C1 segment of cervical spinal cord (tissue), 14 donors: ENCODE measurements around the gene UXS1.

Experiments
- DNase-seq, 14 donors: peaks; one replicate each; lab custom pipeline; 2025; lab: John Stamatoyannopoulos, UW

UXS1 gene

GRCh38 chr2:106189764-106190468 lies 4.2 kb downstream of the UXS1 start:
- no peak for DNase-seq

- peak in 6 of 14 donors; percentile 7 to 27 (median 15) for DNase-seq
These were observed 4.8 kb downstream of the UXS1 start for GRCh38 chr2:106189325-106189724.

- no peak for DNase-seq
These were observed 6.7 kb downstream of the UXS1 start for GRCh38 chr2:106187273-106187891.

GRCh38 chr2:106185475-106186184 lies 8.5 kb downstream of the UXS1 start:
- no peak for DNase-seq

GRCh38 chr2:106184857-106185256 lies 9.2 kb downstream of the UXS1 start:
- DNase-seq: no peak

GRCh38 chr2:106184394-106184793 lies 9.7 kb downstream of the UXS1 start:
- no peak for DNase-seq

GRCh38 chr2:106183101-106183696 lies 10.9 kb downstream of the UXS1 start:
- no peak for DNase-seq

- no peak for DNase-seq
These were observed 13.0 kb downstream of the UXS1 start for GRCh38 chr2:106181064-106181463.

- DNase-seq: no peak
These were observed 13.5 kb downstream of the UXS1 start for GRCh38 chr2:106180602-106181001.

GRCh38 chr2:106178716-106179115 lies 15.4 kb downstream of the UXS1 start:
- no peak for DNase-seq

- no peak for DNase-seq
These were observed 16.5 kb downstream of the UXS1 start for GRCh38 chr2:106177581-106177980.

- DNase-seq: no peak
These were observed 17.5 kb downstream of the UXS1 start for GRCh38 chr2:106176446-106177099.

- DNase-seq: no peak
These were observed 18.8 kb downstream of the UXS1 start for GRCh38 chr2:106175086-106175850.

- no peak for DNase-seq
These were observed 20.0 kb downstream of the UXS1 start for GRCh38 chr2:106174056-106174455.

- no peak for DNase-seq
These were observed 21.5 kb downstream of the UXS1 start for GRCh38 chr2:106172649-106173048.

- DNase-seq: no peak
These were observed 25.4 kb downstream of the UXS1 start for GRCh38 chr2:106168657-106169056.

- DNase-seq: no peak
These were observed 27.0 kb downstream of the UXS1 start for GRCh38 chr2:106167067-106167466.

GRCh38 chr2:106165561-106165960 lies 28.5 kb downstream of the UXS1 start:
- no peak for DNase-seq

GRCh38 chr2:106165029-106165428 lies 29.1 kb downstream of the UXS1 start:
- no peak for DNase-seq

- DNase-seq: no peak
These were observed 30.1 kb downstream of the UXS1 start for GRCh38 chr2:106163948-106164545.
